Stimulated activated naive CD4-positive, alpha-beta T cell treated with Interleukin-2 at 50 U/mL for 16 hours (primary cell): ENCODE results near the gene RUNX1.
A peak's percentile ranks its signal among the peaks of the same experiment; 100 is the strongest.

Experiments used
- DNase-seq: peaks from one replicate; lab custom pipeline; 2025; lab: John Stamatoyannopoulos, UW

The RUNX1 gene

DNA sequence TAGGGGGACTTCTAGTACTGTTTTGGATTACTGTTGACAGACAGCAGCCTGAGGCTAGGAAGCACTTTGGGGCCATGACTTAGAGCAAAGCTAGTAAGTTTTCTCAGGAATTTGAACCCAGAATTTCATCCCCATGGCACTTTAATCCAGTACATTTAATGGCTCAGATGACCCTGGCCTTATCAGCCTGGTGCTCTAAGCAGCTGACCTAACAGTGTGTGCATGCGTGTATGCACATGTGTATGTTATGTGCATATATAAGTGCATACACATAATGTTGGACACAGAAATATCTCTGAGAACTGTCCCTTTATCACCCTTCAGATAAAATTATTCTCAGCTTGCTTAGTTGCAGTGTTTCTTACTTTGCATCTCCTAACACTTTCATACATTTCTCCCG lies 265.3 kb downstream of the RUNX1 start:
- no peak for DNase-seq

DNA sequence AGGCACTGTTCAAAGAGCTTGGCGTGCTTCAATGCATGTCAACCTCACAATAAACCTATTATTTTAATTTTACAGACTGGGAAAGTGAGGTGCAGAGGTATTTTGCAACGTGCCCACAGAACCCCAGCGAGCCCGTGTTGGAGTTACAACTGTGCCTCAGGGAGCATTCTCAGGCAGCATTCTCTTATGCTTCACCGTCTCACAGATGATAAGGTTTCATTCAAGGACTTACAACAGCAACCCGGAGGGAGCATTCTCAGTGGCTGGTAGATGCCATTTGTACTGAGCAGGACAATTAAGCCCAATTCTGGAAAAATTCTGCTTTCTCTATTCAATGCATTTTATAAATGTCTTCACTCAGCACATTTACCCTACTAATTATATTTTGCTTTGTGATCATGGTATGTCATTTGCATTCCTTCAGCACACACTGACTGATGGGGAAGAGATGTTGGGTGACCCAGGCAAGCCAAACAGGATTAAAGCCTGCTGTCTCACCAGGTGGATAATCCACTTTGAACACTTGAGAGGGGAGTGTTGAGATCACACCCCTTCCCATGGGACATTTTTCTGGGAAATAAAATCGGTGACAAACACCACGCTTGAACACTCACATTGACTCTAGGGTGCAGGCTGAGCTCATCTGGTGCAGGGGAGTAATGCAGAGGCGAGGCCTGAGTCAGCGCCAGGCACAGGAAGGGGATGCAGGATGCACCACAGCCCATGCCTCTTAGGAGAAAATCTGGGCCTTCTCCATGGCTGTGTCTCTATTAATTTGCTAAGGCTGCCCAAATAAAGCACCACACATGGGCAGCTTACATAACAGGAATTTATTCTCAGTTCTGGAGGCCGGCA lies 266.4 kb downstream of the RUNX1 start:
- DNase-seq = no peak

DNA sequence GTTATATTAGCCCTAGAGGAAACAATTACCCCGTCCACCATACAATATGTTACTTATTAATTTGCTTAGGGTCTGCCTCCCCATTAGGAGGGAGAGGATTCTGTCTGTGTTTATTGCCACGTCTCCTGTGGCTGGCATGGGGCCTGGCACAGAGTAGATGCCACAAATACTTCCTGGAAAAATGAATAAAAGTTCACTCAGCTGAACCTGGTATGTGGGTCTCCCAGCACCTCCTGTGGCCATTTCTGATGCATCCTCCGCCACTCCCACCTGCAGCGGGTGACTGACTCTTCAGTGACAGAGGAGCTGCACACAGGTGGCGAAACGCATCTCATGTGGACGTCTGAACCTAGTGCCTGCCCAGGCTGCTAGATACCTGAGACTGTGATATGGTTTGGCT lies 267.6 kb downstream of the RUNX1 start:
- no peak for DNase-seq

DNA sequence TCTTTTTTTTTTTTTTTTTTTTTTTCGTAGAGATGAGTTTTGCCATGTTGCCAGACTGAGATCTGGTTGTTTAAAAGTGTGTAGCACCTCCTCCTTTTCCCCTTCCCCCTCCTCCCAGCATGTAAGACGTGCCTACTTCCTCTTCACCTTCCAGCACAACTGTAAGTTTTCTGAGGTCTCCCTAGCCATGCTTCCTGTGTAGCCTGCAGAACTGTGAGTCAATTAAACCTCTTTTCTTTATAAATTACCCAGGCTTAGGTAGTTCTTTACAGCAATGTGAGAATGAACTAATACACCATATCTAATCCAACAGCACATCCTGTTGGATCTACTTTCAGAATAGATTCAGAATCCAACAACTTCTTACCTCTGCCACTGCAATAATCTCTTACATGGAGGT lies 269.2 kb downstream of the RUNX1 start:
- no peak for DNase-seq

DNA sequence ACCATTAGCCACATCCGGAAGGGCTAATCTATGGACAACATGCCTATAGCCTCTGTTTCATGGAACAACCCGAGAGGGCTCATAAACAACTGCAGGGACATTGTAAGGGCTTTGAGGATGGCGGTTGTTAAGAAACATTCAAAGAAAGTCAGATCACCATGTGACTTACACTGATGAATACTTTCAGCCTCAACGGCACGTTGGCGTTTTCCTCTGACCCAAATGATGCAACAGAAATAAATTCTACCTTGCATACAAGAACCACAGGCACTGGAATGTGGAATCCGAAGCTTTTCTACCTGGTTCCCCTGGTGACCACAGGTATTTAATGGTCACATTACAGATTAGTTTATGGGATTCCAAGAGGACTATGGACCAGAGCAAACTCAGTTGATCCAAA lies 273.3 kb downstream of the RUNX1 start:
- DNase-seq = no peak

DNA sequence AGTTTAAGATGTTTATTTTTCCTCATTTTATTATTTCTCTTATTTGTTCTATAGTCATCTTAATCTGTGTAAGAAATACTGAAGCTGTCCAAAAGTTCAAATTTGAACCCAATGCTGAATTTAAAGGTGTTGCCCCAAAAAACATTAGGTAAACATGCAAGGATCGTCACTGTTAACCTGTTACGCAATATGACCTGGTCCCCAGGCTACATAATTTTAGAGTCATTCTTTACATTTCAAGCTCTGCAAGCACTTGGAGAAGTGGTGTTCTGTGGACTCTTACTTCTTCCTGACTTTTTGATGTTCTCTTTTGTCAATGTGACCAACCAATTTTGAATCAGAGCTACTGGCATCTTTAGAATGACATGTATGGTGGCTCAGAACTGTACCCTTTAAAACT lies 274.4 kb downstream of the RUNX1 start:
- DNase-seq = no peak

DNA sequence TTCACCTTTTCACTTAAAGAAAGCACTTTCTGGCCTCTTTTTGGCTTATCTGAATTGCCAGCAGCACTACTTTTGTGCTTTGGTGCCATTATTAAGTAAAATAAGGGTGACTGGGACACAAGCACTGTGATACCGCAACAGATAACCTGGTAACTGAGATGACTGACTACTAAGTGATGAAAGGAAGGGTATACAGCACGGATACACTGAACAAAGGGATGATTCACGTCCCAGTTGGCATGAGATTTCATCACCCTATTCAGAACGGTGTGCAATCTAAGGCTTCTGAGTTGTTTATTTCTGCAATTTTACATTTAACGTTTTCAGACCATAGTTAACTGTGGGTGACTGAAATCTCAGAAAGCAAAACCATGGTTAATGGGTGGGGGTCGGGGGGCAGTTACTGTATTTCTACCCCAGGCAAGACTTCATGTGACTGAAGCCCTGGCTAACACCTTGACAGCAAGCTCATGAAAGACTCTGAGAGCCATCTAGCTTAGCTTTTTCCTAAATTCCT lies 277.5 kb downstream of the RUNX1 start:
- DNase-seq = no peak

DNA sequence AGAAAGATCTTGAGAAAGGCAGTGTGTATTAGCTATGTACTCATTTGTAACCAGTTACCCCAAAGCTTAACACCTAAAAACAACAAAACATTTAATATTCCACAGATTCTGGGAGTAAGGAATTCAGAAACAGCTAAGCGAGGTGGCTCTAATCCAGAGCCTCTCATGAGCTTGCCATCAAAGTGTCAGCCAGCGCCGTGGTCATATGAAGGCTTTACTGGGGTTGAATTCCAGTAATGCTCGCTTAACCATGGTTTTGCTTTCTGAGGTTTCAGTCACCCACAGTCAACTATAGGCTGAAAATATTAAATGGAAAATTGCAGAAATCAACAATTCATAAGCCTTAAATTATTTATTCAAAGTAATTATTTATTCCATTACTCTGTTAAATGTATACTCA lies 278.5 kb downstream of the RUNX1 start:
- DNase-seq = no peak

DNA sequence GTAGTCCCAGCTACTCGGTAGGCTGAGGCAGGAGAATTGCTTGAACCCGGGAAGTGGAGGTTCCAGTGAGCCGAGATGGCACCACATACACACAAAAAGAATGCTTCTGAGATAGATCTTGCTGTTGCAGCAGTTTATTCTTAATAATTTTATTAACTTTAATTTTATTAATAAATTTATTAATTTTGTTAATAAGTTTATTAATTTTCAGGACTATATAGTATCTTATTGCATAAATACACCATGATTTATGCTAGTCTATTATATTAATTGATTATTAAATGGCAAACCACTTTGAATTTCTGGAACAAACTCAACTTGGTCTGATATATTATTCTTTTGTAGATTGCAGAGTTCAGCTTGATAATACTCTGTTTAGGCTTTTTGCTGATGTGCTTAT lies 280.8 kb downstream of the RUNX1 start:
- no peak for DNase-seq

DNA sequence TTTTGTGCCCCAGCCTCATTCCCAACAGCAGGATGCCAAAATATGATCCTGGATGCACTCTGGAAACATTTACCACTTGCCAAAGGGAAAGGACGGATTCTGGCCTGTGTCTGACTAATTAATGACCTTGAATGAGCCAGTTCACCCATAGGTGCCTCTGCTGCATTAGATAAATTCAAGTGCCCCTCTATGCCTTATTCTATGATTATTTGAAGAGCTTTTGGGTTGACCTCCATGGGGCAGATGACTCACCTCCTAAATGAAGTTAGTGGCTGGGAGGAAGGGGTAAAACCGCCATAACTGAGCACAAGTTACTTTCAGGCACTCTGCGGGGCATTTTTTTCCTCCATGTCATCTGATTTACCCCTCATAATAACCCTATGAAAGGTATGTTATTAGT lies 282.2 kb downstream of the RUNX1 start:
- no peak for DNase-seq

DNA sequence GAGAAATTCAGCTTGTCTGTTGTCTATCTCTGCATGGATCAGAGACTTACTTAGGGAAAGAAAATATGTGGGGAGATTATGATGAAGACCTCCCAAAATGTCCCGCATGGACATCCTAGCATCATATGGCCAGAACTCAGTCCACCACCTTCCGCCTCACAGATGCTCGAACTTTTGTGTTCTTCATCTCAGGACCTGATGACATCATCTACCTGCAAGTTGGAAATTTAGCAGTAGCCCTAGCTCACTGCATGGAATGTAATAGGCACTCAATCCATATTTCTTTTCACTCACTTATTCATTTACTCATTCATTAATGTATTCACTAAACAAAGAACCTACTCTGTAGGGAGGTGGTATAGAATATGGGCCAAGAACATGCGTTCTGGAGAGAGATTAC lies 283.5 kb downstream of the RUNX1 start:
- no peak for DNase-seq

DNA sequence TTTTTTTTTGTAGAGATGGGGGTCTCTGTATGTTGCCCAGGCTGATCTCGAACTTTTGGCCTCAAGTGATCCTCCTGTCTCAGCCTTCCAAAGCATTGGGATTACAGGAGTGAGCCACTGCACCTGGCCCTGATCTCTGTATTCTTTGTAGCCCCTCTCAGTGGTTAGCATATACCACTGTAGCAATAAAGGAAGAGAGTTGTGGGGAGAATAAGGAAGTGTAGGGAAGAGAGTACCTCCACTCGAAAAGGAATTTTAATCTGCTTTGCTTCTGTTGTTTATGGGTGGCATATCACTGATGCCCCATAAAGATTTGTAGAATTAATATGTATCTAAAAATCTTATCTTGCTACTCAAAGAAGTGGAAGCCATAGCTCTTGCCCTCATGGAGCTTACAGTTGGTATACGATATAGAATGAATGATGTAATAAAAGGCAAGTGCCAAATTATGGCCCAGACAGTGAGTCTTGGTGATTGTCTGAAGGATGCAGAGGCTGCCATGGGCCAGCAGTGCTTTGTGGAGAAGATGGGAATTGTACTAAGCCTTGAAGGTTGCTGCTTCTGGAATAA lies 284.3 kb downstream of the RUNX1 start:
- DNase-seq = no peak

DNA sequence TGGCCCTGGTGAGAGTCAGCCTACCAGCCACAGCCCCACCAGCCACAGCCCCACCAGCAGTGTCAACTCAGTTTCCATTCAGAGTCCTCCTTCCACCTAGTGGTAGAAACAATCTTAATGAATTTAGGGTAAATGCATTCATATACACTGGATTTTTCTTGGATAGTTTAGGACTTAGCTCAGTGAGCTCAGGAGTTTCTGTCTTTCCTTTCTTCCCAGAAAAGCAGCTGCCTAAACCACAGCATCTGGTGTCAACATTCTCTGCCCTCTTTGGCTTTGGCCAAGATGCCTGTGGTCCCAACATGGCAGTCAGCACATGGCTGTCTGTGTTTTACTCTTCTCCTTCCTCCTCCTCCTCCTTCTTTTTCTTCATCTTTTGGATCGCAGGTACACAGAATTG lies 286.3 kb downstream of the RUNX1 start:
- DNase-seq = no peak

DNA sequence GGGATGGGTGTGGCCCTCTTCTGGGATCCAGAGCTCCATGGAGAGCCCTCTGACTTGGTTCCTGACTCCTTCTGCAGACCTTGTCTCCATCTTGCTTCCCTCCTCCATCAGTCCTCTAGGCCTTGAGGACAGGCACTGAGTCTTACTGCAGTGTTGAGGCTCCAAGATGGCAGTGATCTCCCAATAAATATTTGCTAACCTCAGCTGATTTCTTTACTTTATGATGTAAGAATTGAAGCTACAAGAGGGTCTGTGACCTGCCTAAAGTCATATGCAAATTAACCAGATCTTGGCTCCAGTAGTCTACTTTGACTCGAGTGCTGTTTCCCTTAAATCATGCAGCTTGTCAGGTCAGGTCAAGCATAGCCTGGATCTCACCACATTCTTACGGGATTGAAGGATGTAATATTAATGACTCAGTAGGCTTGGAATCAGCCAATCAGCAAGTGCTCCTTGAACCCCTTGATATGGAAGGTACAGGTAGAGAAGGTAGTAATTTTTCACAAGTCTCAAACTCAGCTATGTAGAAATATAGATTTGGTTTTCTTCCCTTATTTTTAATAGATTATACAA lies 287.3 kb downstream of the RUNX1 start:
- DNase-seq = no peak

DNA sequence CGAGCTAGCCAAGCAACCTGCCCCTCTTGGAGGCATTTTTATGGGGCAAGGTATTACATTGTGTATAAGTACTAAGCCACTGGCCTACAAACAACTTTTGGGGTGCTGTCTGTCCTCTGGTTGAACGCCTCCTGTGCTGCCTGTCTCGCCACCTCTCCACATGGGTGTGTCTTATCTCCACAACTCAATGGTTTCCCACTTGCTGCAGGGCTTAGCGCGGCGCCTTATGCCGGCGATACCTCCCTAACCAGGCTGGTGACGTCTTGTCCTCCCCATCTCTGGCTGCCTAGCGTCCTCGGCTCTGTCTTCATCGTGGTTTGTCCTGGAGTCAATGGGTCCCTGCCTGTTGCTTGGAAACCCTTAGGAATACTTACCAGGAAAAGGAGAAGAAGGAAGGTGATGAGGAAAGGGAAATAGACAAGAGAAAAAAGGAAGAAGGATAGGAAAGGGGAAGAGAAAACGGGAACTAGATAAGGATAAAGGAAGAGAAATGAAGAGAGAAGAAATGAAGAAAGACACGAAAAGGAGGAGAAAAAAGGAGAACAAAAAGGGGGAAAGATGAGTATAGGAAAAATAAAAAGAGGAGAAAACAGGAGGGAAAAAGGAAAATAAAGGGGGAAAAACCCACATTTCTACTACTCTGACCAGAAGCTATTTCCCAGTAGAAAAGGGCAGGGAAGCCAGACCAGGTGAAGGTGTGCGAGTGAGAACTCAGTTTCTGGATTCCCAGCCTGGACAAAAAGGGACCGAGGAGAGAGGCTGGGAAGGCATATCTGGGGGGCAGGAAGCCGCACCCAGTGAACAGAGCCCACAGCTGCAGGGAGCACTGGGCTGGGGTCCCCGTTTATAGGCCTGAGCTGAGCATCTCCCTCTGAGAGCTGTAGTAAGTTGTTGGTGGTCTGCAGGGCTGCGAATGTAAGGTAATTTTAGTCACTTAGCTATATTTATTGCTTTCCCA lies 294.1 kb downstream of the RUNX1 start:
- DNase-seq = no peak

DNA sequence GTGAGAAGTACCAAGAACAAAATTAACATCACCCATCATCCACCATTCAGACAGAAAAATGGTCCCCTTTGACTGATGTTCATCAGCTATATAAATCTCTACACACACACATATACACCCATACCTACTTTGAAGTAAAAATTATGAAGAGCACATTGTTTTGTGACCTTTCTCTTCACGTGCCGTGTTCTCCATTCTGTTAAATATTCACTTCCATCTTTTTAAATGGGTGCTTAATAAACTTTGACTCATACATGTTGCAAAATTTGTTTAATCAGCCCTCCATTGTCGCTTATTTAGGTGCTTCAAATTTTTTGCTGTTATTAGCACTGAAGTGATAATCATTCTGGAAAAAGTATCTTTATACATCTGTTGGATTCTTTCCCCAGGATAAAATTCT lies 300.2 kb downstream of the RUNX1 start:
- no peak for DNase-seq

DNA sequence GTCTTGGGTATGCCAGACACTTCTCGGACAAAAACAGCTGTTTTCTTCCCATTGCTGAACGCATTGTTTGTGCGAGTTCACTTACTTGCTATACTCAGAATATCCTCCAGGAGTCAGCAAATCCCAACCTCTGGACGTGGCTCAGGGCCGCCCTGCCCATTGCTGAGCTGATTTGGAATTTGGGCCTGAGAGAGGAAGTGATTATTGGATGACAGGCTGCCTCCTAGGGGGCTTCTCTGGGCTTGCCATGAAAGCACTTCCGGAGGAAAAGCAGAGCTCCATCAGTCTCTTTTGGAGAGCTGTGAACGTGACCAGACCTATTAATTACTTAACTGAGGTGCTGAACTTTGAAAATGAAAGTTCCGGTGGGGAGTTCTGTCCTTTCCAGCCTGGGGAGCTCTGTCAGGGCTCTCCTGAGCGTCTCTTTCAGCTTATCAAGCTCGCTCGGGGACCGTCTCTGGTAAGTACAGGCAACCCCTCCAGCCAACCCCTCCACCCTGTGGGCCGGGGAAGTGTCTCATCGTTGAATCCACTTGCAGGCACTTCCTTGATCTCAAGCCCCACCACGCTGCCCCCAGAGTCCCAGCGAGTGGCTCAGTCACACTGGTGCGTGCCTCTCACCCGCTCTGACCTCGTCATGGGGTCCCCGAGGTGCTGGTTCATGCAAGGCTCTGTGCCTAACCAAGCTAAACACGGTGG lies 303.4 kb downstream of the RUNX1 start:
- peak; percentile 28 for DNase-seq

DNA sequence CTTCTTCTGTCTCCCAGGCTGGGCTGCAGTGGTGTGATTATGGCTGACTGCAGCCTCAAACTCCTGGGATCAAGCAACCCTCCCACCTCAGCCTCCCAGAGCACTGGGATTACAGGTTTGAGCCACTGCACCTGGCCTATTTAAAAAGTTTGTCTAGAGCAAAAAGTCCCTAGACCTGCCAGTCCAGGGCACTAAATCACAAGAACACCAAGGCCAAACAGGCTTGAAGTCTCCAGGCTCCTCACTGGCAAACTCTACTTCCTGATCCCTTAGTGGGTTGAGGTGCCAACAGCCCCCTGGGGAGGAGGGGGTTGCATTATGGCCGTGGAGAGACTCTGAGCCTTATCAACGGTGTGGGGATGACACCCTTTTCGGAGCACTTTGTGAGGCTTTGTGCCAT lies 304.3 kb downstream of the RUNX1 start:
- no peak for DNase-seq

DNA sequence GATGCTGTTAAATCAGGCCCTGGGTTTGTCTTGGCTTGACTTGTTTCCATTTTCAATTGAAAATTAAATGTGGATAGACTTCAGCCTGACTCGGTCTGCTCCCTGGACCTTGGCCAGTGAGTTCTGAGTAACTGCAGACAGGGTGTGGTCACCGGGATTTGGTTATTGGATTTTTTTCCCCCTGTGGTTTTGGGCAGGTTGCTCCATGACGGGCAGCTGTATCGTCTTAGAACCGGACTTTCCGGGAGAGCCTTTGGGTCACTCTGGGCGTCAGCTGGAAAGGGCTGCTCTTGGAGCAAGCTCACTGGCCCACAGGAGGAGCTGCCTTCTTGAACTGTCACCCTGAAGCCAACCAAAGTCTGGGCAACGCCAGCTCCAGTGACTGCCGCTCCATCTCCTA lies 305.3 kb downstream of the RUNX1 start:
- no peak for DNase-seq

DNA sequence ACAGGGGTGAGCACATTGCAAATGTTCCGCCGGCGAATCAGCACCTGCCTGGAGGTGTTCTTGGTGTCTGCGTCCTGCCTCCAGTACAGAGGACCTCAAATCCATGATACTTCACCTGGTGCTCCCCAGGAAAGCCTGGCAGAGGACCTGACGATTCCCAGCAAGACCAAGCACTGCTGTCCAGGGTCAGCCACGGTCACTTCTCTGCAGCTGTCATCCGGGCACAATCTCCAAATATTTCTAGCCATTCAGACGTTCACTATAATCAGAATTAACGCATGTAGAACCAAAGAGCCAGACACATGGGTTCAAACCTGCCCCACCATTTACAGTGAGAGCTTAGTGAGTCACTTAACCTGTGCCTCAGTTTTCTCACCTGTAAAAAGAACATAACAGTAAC lies 305.8 kb downstream of the RUNX1 start:
- no peak for DNase-seq

DNA sequence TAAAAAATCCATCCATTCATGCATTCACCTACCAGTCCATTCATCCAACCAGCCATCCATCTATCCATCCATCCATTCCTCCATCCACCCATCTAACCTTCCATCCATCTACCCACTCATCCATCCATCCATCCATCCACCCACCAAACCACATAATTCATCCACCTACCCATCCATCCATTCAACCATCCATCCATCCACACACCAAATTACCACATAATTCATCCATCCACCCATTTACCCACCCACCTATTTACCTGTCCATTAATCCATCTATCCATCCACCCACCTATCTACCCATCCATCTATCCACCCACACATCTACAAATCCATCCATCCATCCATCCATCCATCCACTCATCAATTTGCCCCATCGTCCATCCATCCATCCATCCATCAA lies 308.9 kb downstream of the RUNX1 start:
- no peak for DNase-seq
